Ectodermal cell (in vitro differentiated cells): ENCODE data around the gene MRPL12.
"Not testable (repeated sequence)": the region's sequence is repeated elsewhere in the genome, so short reads cannot be mapped to it uniquely, and the experiment has no call there.

ENCODE experiments used
- H3K27ac ChIP-seq: 2 replicates; pipeline ENCODE4 v1.7.0; 2013; ENCODE audit warnings: mild to moderate bottlenecking, low read depth, low read length; ENCODE audit not compliant: insufficient read depth, poor library complexity, severe bottlenecking
- H3K27me3 ChIP-seq: 2 replicates; pipeline ENCODE4 v1.7.0; 2013; ENCODE audit warnings: mild to moderate bottlenecking, low read length; ENCODE audit not compliant: insufficient read depth, control insufficient read depth, poor library complexity, severe bottlenecking
- H3K36me3 ChIP-seq: one replicate; pipeline ENCODE4 v1.7.0; 2013; ENCODE audit warnings: low read length; ENCODE audit not compliant: control insufficient read depth, insufficient read depth
- H3K4me1 ChIP-seq: one replicate; pipeline ENCODE4 v1.7.0; 2013; ENCODE audit warnings: low read length; ENCODE audit not compliant: control insufficient read depth, insufficient read depth
- H3K4me3 ChIP-seq: 2 replicates; pipeline ENCODE4 v1.7.0; 2013; ENCODE audit warnings: low read depth, low read length, control low read depth; ENCODE audit not compliant: insufficient read depth
- H3K9me3 ChIP-seq: 2 replicates; pipeline ENCODE4 v1.7.0; 2013; ENCODE audit warnings: mild to moderate bottlenecking, low read length, moderate library complexity; ENCODE audit not compliant: control insufficient read depth
- WGBS, 2 experiments: methylation state at CpG; one replicate each; pipeline ENCODE4 v1.1.7; 2013; ENCODE audit warnings: missing lambda C conversion rate in 2 of 2; 5-methylcytosine and 5-hydroxymethylcytosine counted together

MRPL12 gene

DNA sequence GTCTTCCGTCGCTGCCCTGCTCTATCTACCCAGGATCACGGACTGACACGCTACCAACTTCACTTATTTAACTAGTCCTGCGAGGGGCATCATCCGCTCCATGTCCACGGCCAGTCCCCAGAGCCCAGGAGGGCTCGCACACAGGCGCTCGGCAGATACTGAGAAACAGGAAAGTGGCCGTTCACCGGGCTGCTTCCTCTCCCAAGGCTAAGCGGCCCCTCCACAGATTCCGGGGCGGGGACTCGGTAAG is 37.1 kb upstream of the MRPL12 start:
- H3K27ac ChIP-seq = peak overlapping the region; percentile 40
- peaks cover 5% of the 10 kb centered on the region for H3K4me1 ChIP-seq
- H3K27me3 ChIP-seq = no peaks in the 10 kb centered on the region
- H3K36me3 ChIP-seq = peaks cover 19% of the 10 kb centered on the region
- peak overlapping the region; percentile 97 for H3K4me3 ChIP-seq
- WGBS, 2 experiments = 2 to 3% methylated on average over 16 of the region's 16 CpGs
- H3K9me3 ChIP-seq = no peaks in the 10 kb centered on the region

GRCh38 chr17:81666342-81667191 is 36.6 kb upstream of the MRPL12 start, which contains the start of the genes CCDC137 and OXLD1:
Gene CCDC137, plus strand, starts transcription at chr17:81666737. Its CDS starts 30 bp downstream, at chr17:81666767.
Gene OXLD1, minus strand, starts transcription at chr17:81666605. Its CDS starts 28 bp downstream, at chr17:81666577.
- H3K9me3 ChIP-seq = no peaks in the 10 kb centered on the region
- H3K27me3 ChIP-seq = no peaks in the 10 kb centered on the region
- H3K27ac ChIP-seq = peak within 1 kb of the TSS; percentile 50
- H3K4me3 ChIP-seq = peak within 1 kb of the TSS; percentile 97
- peaks cover 24% of the 10 kb centered on the region for H3K36me3 ChIP-seq
- peaks cover 5% of the 10 kb centered on the region for H3K4me1 ChIP-seq
- 0 to 1% methylated on average over 96 of the region's 96 CpGs for WGBS, 2 experiments

DNA sequence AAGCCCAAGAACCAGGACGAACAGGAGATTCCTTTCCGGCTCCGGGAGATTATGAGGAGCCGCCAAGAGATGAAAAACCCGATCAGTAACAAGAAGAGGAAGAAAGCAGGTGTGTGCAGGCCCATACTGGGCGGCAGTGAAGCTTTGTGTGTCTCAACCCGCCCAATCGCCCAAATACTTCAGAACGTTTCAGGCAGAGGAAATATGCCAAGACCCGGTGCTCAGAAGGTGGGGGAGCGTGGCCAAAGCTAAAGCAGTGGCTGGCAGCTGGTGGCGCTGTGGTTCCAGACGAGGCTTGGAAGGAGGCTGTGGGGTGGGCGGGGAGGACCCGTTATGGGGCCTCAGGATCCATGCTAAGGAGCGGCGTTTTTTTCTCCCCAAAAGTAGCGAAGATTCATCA is 35.4 kb upstream of the MRPL12 start:
- H3K4me3 ChIP-seq = peak overlapping the region; percentile 0
- H3K4me1 ChIP-seq = peaks cover 5% of the 10 kb centered on the region
- no peaks in the 10 kb centered on the region for H3K27me3 ChIP-seq
- H3K9me3 ChIP-seq = no peaks in the 10 kb centered on the region
- 91 to 92% methylated on average over 18 of the region's 18 CpGs for WGBS, 2 experiments
- peaks cover 35% of the 10 kb centered on the region for H3K36me3 ChIP-seq
- H3K27ac ChIP-seq = no peak overlapping the region

GRCh38 chr17:81672504-81672903 is 30.7 kb upstream of the MRPL12 start:
- peaks cover 3% of the 10 kb centered on the region for H3K4me1 ChIP-seq
- H3K36me3 ChIP-seq = peaks cover 41% of the 10 kb centered on the region
- no peaks in the 10 kb centered on the region for H3K9me3 ChIP-seq
- H3K27me3 ChIP-seq = no peaks in the 10 kb centered on the region
- no peak overlapping the region for H3K27ac ChIP-seq
- WGBS, 2 experiments = 94 to 98% methylated on average over 18 of the region's 18 CpGs
- no peak overlapping the region for H3K4me3 ChIP-seq

- WGBS, 2 experiments = 95 to 96% methylated on average over 16 of the region's 16 CpGs
- H3K36me3 ChIP-seq = peaks cover 41% of the 10 kb centered on the region
- no peak overlapping the region for H3K4me3 ChIP-seq
- no peaks in the 10 kb centered on the region for H3K4me1 ChIP-seq
- H3K27me3 ChIP-seq = no peaks in the 10 kb centered on the region
- no peaks in the 10 kb centered on the region for H3K9me3 ChIP-seq
- no peak overlapping the region for H3K27ac ChIP-seq
Measured at GRCh38 chr17:81672954-81673353, 30.2 kb upstream of the MRPL12 start.

DNA sequence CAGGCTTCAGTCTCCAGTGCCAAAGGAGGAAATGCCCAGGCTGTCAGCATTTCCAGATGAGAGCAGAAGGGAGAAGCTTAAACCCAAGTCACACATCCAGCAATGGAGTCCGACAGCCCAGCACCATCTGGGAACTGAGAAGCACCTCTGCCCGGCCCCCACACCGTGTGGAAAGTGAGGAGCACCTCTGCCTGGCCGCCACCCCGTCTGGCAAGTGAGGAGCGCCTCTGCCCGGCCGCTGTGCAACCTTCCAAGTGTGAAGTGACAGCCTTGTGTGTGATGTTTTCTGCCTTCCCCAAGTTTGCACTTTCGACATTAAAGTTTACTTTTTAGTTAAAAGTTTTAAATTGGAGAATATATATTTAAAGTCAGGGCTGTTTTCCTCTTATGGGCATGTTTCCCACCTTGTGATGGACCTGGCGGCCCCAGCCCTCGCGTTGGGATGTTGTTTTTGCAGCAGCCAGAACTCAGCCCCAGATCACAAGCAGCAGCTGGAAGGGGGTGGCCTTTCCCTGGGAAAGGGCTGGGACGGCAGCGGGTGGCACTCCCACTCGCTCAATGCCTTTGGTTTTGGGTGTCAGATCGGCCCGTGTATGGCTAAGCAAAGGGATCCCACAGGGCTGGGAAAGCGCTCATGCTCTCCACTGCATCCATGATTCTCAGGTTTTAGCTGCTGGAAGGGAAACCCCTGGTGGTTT is 29.5 kb upstream of the MRPL12 start:
- WGBS, 2 experiments = 94 to 95% methylated on average over 18 of the region's 18 CpGs
- peaks cover 41% of the 10 kb centered on the region for H3K36me3 ChIP-seq
- H3K4me3 ChIP-seq = no peak overlapping the region
- no peaks in the 10 kb centered on the region for H3K27me3 ChIP-seq
- H3K9me3 ChIP-seq = no peaks in the 10 kb centered on the region
- H3K4me1 ChIP-seq = no peaks in the 10 kb centered on the region
- H3K27ac ChIP-seq = no peak overlapping the region

DNA sequence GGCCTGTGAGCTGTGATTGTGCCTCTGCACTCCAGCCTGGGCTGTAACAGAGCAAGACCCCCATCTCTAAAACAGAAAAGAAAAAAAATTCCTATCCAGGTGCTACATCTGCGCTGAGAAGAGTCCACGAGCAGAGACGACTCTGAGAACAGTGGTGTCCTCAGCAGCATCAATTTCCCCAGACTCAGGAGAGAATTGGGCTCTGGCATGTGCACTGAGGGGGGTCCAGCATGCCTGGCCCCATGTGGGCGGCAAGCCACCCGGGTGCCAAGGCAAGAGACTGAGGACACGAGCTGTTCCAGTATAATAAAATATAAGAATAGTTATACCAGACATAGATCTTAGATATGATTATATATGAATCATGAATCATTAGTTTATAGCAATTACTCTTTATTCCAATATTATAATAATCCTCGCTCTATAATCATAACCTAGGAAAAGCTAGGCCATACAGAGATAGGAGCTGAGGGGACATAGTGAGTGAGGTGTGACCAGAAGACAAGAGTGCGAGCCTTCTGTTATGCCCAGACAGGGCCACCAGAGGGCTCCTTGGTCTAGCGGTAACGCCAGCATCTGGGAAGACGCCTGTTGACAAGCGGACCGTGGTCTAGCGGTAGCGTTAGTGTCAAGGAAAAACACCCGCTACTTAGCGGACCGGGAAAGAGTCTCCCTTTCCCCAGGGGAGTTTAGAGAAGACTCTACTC is 27.5 kb upstream of the MRPL12 start:
- H3K9me3 ChIP-seq = not testable (repeated sequence)
- WGBS, 2 experiments = 40 to 41% methylated on average over 16 to 18 of the region's 18 CpGs

GRCh38 chr17:81676906-81677305 is 26.3 kb upstream of the MRPL12 start:
- 93 to 95% methylated on average over 17 of the region's 17 CpGs for WGBS, 2 experiments
- Histone ChIP-seq H3K4me1 (no peaks in the 10 kb centered on the region), H3K36me3 (peaks cover 14% of the 10 kb centered on the region), H3K27ac (no peak overlapping the region), H3K4me3 (no peak overlapping the region), H3K27me3 (no peaks in the 10 kb centered on the region), H3K9me3 (no peaks in the 10 kb centered on the region)

More for the DNA sequence above, 27.5 kb upstream of the MRPL12 start:
- not testable (repeated sequence) for H3K4me3 ChIP-seq, H3K27me3 ChIP-seq, H3K4me1 ChIP-seq, H3K27ac ChIP-seq
- H3K36me3 ChIP-seq = peaks cover 26% of the 10 kb centered on the region

DNA sequence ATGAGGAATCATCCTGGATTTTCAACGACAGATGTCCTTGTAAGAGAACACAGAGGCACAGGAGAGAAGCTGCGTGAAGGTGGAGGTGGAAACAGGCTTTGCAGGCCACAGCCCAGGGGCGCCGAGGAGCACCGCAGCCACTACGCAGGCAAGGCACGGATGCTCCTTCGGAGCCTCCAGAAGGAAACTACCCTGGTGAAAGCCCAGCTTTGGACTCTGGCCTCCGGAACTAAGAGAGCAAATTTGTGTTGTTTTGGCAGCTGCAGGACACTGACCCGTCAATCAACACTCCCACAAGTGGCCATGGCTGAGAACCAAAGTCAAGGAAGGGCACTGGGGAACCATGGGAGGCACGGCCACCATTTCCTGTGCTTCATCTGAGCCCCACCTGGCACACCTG is 23.0 kb upstream of the MRPL12 start:
- H3K4me3 ChIP-seq = no peak overlapping the region
- 92 to 93% methylated on average over 11 of the region's 11 CpGs for WGBS, 2 experiments
- H3K36me3 ChIP-seq = no peaks in the 10 kb centered on the region
- no peak overlapping the region for H3K27ac ChIP-seq
- H3K27me3 ChIP-seq = no peaks in the 10 kb centered on the region
- no peaks in the 10 kb centered on the region for H3K9me3 ChIP-seq
- peaks cover 13% of the 10 kb centered on the region for H3K4me1 ChIP-seq

GRCh38 chr17:81681672-81682071 is 21.5 kb upstream of the MRPL12 start:
- Histone ChIP-seq H3K36me3 (peaks cover 6% of the 10 kb centered on the region), H3K27me3 (no peaks in the 10 kb centered on the region), H3K27ac (no peak overlapping the region), H3K9me3 (no peaks in the 10 kb centered on the region), H3K4me3 (no peak overlapping the region), H3K4me1 (peaks cover 18% of the 10 kb centered on the region)
- WGBS, 2 experiments = 95 to 97% methylated on average over 17 of the region's 17 CpGs
